GM18498 (cell line): Measurements from ENCODE around the gene PPP1R12A.

Experiments
- ATAC-seq: cut with Tn5 transposase; IDR thresholded peaks from one replicate; pipeline ENCODE4 v1.9.1; 2021; ENCODE audit warnings: mild to moderate bottlenecking, moderate library complexity; ENCODE audit not compliant: unreplicated experiment

Gene PPP1R12A

GRCh38 chr12:79936670-79937069, 1.8 kb upstream of the PPP1R12A start:
- ATAC-seq: no peak

GRCh38 chr12:79935624-79936345, 888 bp upstream of the PPP1R12A start:
- ATAC-seq: peak; percentile 28

- peak; percentile 16 for ATAC-seq
Observed at GRCh38 chr12:79934281-79935020, 446 bp downstream of the PPP1R12A start.

GRCh38 chr12:79933532-79934264, 1.2 kb downstream of the PPP1R12A start:
- peak; percentile 17 for ATAC-seq

GRCh38 chr12:79933043-79933442, 1.9 kb downstream of the PPP1R12A start:
- no peak for ATAC-seq

GRCh38 chr12:79932357-79932756, 2.5 kb downstream of the PPP1R12A start:
- ATAC-seq: no peak

GRCh38 chr12:79929065-79929464, 5.8 kb downstream of the PPP1R12A start:
- ATAC-seq: no peak

- ATAC-seq: peak; percentile 99
Observed at GRCh38 chr12:79927772-79928474, 7.0 kb downstream of the PPP1R12A start.

- ATAC-seq: no peak
Observed at GRCh38 chr12:79926951-79927350, 7.9 kb downstream of the PPP1R12A start.

- ATAC-seq: no peak
Observed at GRCh38 chr12:79925492-79925891, 9.4 kb downstream of the PPP1R12A start.

- no peak for ATAC-seq
Observed at GRCh38 chr12:79921786-79922185, 13.1 kb downstream of the PPP1R12A start.

- peak; percentile 63 for ATAC-seq
Observed at GRCh38 chr12:79920421-79921238, 14.3 kb downstream of the PPP1R12A start.

GRCh38 chr12:79919762-79920161, 15.1 kb downstream of the PPP1R12A start:
- ATAC-seq: no peak

GRCh38 chr12:79916826-79917225, 18.1 kb downstream of the PPP1R12A start:
- ATAC-seq: no peak

GRCh38 chr12:79911889-79912656, 22.8 kb downstream of the PPP1R12A start:
- ATAC-seq: no peak

- ATAC-seq: no peak
Observed at GRCh38 chr12:79908366-79908765, 26.5 kb downstream of the PPP1R12A start.

GRCh38 chr12:79901506-79901905, 33.4 kb downstream of the PPP1R12A start:
- no peak for ATAC-seq

GRCh38 chr12:79900951-79901350, 33.9 kb downstream of the PPP1R12A start:
- ATAC-seq: no peak

GRCh38 chr12:79900199-79900598, 34.7 kb downstream of the PPP1R12A start:
- no peak for ATAC-seq
